GM18861 (cell line): ENCODE data around the gene MRPS18A.
A peak's percentile ranks its signal among the peaks of the same experiment; 100 is the strongest.

Experiments used
- ATAC-seq: cut with Tn5 transposase; IDR thresholded peaks from one replicate; pipeline ENCODE4 v1.9.1; 2021; ENCODE audit not compliant: unreplicated experiment

MRPS18A gene

GRCh38 chr6:43699564-43700186, 12.1 kb upstream of the MRPS18A start:
- no peak for ATAC-seq

- ATAC-seq, result no peak
Observed at GRCh38 chr6:43698584-43699349, 11.2 kb upstream of the MRPS18A start.

GRCh38 chr6:43697421-43697820, 9.8 kb upstream of the MRPS18A start:
- ATAC-seq, result no peak

GRCh38 chr6:43695967-43696291, 8.3 kb upstream of the MRPS18A start:
- no peak for ATAC-seq

- ATAC-seq, result no peak
Observed at GRCh38 chr6:43695215-43695966, 7.8 kb upstream of the MRPS18A start.

GRCh38 chr6:43689421-43689820, 1.8 kb upstream of the MRPS18A start:
- no peak for ATAC-seq

- ATAC-seq, result no peak
Observed at GRCh38 chr6:43687079-43687436, 533 bp downstream of the MRPS18A start.

- peak; percentile 46 for ATAC-seq
Observed at GRCh38 chr6:43683708-43684455, 3.7 kb downstream of the MRPS18A start.

GRCh38 chr6:43682724-43683429, 4.7 kb downstream of the MRPS18A start:
- ATAC-seq, result no peak

- ATAC-seq, result no peak
Observed at GRCh38 chr6:43681303-43681702, 6.3 kb downstream of the MRPS18A start.

- ATAC-seq, result no peak
Observed at GRCh38 chr6:43680308-43681200, 7.0 kb downstream of the MRPS18A start.

- ATAC-seq, result no peak
Observed at GRCh38 chr6:43679057-43679456, 8.5 kb downstream of the MRPS18A start.

GRCh38 chr6:43678341-43678740, 9.2 kb downstream of the MRPS18A start:
- ATAC-seq, result no peak

GRCh38 chr6:43677759-43678158, 9.8 kb downstream of the MRPS18A start:
- no peak for ATAC-seq

GRCh38 chr6:43676962-43677606, 10.5 kb downstream of the MRPS18A start:
- no peak for ATAC-seq

GRCh38 chr6:43674921-43675320, 12.7 kb downstream of the MRPS18A start:
- no peak for ATAC-seq

GRCh38 chr6:43674291-43674690, 13.3 kb downstream of the MRPS18A start:
- no peak for ATAC-seq

GRCh38 chr6:43673444-43674084, 14.0 kb downstream of the MRPS18A start:
- ATAC-seq, result no peak
